Stimulated activated CD8-positive, alpha-beta memory T cell treated with anti-CD3 and anti-CD28 coated beads, Interleukin-7, amount 100 ng/mL, for 48 hours (primary cell): ENCODE results near the gene OR51E2.

Experiments used
- DNase-seq, 2 donors: peaks; one replicate each; pipeline ENCODE4 v3.0.0-alpha.2; 2020; ENCODE audit warnings: low read depth in 1 of 2; ENCODE audit errors: extremely low read depth in 1 of 2

Gene OR51E2

GRCh38 chr11:4664183-4664582 lies 33.5 kb downstream of the OR51E2 start:
- DNase-seq: no peak

- DNase-seq: no peak
Measured at GRCh38 chr11:4662876-4663275, 34.8 kb downstream of the OR51E2 start.

DNA sequence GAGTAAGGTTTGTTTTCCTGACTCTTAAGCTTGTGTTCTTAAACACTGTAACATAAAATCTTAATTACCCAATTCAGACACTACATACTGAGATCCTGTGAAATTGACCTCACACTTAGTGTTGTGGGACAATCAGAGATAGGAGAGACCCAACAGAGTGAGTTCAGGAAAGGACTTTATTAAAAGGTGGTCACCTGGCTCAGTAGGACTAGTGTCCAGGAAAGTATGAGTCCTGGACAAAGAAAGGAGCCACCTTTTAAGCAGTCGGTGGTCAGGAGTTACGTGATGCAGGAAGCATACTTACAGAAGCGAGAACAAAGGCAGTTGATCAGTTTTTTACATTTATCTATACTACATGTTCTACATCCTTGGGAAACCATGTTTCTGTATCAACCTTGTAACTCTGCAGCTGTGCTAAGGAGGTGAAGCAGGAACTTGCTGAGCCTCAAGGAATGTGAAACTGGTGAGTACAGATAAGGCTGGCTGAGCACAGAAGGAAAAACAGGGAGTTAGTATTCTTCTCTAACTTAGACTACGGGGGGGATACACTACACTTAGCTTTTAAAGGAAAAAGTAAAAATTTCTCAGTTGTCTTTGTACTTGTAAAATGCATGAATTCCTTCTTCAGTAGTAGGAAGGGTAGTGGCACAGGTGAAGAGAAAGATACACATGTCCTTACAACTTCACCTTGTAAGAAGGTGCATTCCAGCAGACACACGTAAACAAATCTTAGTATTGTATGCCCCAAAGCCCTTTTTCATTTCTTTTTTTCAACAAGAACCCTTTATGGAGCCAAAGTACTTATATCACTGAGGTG lies 38.8 kb downstream of the OR51E2 start:
- DNase-seq: no peak

DNA sequence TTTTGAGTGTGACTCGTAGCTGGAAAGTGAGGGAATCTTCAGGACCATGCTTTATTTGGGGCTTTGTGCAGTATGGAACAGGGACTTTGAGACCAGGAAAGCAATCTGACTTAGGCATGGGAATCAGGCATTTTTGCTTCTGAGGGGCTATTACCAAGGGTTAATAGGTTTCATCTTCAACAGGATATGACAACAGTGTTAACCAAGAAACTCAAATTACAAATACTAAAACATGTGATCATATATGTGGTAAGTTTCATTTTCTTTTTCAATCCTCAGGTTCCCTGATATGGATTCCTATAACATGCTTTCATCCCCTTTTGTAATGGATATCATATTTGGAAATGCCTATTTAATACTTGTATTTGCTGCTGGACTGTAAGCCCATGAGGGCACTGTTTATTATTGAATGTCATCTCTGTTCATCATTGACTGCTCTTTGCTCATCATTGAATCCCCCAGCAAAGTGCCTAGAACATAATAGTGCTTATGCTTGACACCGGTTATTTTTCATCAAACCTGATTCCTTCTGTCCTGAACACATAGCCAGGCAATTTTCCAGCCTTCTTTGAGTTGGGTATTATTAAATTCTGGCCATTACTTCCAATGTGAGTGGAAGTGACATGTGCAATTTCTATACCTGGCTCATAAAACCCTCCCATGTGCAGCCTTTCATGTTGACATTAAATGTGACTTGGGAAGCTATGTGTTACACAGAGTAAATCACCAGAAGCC lies 42.9 kb downstream of the OR51E2 start:
- no peak for DNase-seq

GRCh38 chr11:4647766-4648165 lies 49.9 kb downstream of the OR51E2 start:
- DNase-seq: no peak

GRCh38 chr11:4645974-4646373 lies 51.7 kb downstream of the OR51E2 start:
- DNase-seq: no peak

- no peak for DNase-seq
Measured at GRCh38 chr11:4644233-4644632, 53.4 kb downstream of the OR51E2 start.

DNA sequence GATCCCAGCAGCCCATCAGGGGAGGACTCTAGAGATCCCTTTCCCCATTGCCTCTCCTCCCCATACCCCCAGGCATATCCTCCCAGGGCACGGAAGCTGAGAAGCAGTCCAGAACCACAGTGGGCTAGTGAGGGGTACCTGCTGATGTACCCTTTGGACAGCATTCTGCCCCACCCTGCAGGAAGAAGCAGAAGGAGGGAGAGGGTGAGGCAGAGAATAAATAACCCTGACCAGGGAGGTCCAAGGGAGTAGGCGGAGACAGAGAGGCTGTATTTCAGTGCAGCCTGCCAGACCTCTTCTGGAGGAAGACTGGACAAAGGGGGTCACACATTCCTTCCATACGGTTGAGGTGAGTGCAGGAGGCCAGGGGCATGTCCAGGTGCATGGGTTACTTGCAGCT lies 54.0 kb downstream of the OR51E2 start, which contains the start of gene OR51E1:
Gene OR51E1 (plus strand): TSS at position 301 of the 400 bp plus-strand sequence. CDS start 8,545 bp downstream, outside the sequence.
- DNase-seq: no peak

DNA sequence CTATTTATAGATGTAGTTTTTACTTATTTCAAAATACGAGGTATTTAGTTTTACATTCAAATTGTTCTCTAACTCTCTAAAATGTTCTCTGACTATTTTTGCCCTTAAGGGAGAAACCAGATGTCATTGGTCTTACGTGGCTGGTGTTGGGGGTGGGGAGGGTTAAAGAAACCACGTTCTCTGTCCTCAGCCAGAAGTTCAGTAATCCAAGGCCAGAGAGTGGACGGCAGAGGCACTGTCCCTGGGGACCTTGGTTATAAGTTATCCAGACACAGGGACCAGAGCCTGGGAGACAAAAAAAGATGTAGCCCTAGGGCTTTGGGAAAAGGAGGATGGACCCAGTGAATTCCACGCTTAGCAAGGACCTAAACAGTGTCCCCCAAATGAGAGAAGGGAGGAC lies 54.6 kb downstream of the OR51E2 start:
- no peak for DNase-seq

GRCh38 chr11:4642043-4642442 lies 55.6 kb downstream of the OR51E2 start:
- no peak for DNase-seq

DNA sequence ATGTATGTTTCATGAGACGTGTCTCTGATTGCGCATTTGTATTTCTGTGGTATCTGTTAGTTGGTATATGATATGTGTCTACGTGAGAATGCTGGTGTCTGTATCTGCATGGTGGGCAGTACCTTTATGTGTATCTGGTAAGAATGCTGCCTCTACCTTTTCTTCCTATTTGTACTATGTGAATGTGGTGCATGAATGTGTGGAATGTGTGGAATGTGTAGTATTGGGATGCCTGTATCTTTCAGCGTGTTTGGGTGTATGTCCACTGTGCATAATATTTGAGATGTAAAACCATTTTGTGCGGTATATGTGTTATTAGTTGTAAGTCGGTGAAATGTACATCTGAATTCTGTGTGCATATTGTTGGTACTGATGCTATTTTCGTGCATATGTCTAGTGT lies 56.2 kb downstream of the OR51E2 start:
- no peak for DNase-seq

- no peak for DNase-seq
Measured at GRCh38 chr11:4639931-4640330, 57.7 kb downstream of the OR51E2 start.

DNA sequence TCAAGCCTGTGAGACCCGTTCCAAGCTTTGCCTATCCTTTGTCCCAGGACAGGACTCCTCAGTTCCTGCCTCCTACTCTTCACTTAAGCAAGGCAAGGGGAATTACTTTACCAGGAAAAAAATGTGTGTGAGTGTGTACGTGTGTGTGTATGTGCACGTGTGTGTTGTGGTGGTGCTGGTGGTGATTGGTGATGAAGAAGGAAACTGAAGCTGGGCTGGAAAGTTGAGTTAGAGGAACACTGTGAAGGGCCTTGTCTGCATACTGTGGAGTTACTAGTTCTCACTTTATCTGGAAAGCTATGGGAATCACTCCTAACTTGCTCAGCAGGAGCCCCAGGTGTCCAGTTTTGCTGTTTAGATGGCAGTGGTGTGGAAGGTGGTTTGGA lies 60.0 kb downstream of the OR51E2 start:
- no peak for DNase-seq

DNA sequence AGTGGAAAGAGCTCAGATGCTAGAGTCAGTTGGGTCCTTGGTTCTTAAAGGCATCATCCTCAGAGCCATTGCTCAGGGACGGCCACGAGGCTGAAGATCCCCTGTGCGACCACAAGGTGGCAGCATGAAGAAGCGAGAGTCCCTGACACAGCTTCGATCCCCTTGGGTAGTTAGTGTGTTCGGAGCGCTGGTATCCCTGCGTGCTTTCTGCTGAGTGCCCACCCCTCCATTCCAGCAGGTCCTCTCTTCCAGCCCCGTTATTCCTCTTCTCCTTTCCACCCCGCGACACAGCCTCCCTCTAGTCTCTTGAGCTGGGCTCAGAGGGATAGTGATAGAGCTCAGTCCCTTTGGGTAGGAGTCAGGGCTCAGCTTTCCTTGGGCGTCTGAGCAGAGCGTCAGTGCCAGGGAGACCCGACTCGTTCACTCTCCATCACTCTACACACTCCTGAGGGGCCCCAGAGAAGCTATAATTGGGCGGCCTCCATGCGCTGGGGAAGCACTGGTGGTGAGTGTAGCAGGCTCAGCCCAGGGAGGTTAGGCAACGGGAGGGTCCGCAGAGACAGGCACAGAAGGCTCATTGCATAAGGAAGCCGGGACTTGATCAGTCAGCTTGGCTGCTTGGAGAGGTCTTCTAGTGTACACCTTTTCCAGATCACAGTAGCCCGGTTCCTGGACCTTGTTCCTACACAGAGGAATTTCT lies 60.5 kb downstream of the OR51E2 start, which contains the start of gene OR51D1:
Gene OR51D1 (plus strand): TSS at position 516 of the 700 bp plus-strand sequence. CDS start 2,314 bp downstream, outside the sequence.
- DNase-seq: peak in 1 of 2 donors; percentile 34

DNA sequence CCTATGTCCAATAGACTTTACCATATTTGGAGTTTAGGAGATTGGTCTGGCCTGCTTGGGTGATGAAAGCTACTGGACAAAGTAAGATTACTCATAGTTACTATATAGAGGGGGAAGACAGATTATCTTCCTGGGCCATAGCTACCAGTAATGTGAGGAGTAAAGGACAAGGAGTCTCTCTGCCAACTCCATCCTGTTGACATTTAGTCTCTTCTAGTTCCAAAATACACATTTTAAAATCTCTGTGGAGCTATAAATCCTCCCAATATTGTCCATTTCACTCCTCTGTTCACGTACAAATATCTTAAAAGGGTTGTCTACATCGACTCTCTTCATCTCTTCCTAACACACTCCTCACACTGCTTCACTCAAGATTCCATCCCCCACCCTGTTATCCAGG lies 61.5 kb downstream of the OR51E2 start:
- DNase-seq: no peak
